Measurements from ENCODE around the gene CDT1. TPM values are rescaled to one million over a fixed set of nuclear protein-coding genes. Genes with fewer than 3 reads are reported as not detected.

Gene CDT1
- total RNA-seq, 1 experiment from 2014 or later = 43.0 TPM

DNA sequence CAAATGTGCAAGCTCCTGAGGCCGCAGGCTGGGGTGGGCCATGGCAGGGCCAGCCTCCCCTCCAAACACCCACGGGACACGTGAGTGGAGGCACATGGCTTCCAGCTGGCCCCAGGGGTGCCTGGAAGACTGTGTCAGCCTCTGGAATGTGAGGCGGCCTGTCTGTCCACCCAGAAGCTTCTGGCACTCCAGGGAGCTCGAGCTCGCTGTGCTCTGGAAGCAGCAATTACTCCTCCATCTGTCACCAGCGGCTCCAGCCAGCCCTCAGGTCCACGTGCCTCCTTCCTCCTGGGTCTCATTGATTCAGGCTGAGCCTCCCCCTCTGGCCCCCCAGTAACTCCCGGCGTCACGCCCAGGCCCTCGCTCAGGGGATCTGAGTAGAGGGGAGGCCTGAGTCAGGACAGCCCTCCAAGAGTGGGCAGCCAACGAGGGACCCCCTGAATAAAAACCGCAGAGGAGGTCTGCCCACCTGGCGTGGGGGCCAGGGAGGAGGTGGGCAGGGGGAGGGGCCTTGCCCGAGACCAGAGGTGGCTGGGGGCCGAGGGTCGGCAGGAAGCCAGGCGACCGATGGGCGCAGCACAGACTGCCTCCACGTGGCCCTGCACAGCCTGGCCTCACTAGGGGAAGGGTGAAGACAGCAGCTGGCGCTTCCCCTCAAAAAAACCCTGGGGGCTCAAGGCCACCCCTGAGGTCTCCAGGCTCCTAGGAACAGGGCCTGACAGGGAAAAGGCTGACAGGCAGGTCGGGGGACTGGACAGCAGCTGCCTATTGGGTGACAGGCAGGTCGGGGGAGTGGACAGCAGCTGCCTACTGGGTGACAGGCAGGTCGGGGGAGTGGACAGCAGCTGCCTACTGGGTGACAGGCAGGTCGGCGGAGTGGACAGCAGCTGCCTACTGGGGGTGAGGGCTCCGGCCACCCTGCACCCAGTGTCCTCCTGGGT is 30.4 kb upstream of the CDT1 start:
- Histone ChIP-seq H3K9ac (ENCODE audit: low read length) (no peak overlapping the region), H3K27me3 (ENCODE audit: low read length) (no peaks in the 10 kb centered on the region), H3K4me1 (ENCODE audit: insufficient read depth, low read length) (peaks cover 37% of the 10 kb centered on the region), H3F3A (ENCODE audit: low read length, unreplicated experiment) (no peaks in the 10 kb centered on the region), H4K20me1 (ENCODE audit: low read length) (peaks cover 19% of the 10 kb centered on the region; the same call in 1 of the 2 replicates), H3K36me3 (ENCODE audit: low read depth, low read length) (no peaks in the 10 kb centered on the region), H3K4me3 (ENCODE audit: low read length) (no peak overlapping the region), H3K9me2 (replicated peaks; ENCODE audit: low read length) (no peaks in the 10 kb centered on the region), H3K27ac (ENCODE audit: low read length) (no peak overlapping the region), H3K9me3 (ENCODE audit: low read length) (no peaks in the 10 kb centered on the region), H3K4me2 (ENCODE audit: low read length) (no peak overlapping the region), H3K79me2 (ENCODE audit: low read length) (peaks cover 97% of the 10 kb centered on the region), H2AFZ (ENCODE audit: low read length) (no peak overlapping the region)
- CTCF ChIA-PET = interaction anchor here (0.6 to 1.1 kb wide), 2 partner anchors 11 to 36 kb away, joined by 3 to 7 read pairs; no protein-coding TSS in a partner anchor
- ATAC-seq = no peak
- no peak for TF ChIP-seq EZH2phosphoT487 (IDR thresholded peaks at IDR 0.05; ENCODE audit: borderline replicate concordance, low read length)
- no peak for TF ChIP-seq EZH2 (IDR thresholded peaks at IDR 0.05; ENCODE audit: low read length, unreplicated experiment)
- TF ChIP-seq, protein P1, sequence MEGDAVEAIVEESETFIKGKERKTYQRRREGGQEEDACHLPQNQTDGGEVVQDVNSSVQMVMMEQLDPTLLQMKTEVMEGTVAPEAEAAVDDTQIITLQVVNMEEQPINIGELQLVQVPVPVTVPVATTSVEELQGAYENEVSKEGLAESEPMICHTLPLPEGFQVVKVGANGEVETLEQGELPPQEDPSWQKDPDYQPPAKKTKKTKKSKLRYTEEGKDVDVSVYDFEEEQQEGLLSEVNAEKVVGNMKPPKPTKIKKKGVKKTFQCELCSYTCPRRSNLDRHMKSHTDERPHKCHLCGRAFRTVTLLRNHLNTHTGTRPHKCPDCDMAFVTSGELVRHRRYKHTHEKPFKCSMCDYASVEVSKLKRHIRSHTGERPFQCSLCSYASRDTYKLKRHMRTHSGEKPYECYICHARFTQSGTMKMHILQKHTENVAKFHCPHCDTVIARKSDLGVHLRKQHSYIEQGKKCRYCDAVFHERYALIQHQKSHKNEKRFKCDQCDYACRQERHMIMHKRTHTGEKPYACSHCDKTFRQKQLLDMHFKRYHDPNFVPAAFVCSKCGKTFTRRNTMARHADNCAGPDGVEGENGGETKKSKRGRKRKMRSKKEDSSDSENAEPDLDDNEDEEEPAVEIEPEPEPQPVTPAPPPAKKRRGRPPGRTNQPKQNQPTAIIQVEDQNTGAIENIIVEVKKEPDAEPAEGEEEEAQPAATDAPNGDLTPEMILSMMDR (conservative IDR thresholded peaks at IDR 0.05; ENCODE audit: low read depth, low read length) = no peak
- no TSS peak for BruUV-seq (replicated peaks)
- POLR2A ChIA-PET (ENCODE audit: unreplicated experiment) = interaction anchor here (0.6 to 0.7 kb wide), 2 partner anchors 9 to 11 kb away, joined by 6 to 7 read pairs; no protein-coding TSS in a partner anchor
- peak; percentile 18 for DNase-seq
- intact Hi-C loops (cut with micrococcal nuclease) = no loop called here

DNA sequence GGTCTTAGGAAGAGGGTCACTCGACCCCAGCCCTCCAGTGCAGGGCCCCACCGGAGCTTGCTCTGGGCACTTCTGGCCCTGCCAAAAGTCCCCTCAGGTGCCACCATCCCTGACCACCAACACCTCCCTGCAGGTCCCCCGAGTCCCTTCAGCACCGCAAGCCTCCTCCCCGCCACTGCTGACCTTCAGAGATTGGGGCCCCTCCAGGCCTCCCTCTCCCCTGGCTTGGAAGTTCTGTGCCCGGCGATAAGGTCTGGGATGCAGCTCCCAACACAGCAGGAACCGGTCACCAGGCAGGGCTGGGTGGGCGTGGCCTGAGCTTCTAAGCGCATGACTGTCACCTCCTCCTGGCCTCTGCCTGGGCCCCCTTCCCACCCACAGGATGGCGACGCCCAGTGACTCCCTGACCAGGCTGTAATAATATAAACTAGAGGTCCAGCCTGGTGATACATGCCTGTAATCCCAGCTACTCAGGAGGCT is 29.7 kb upstream of the CDT1 start:
- no peaks in the 10 kb centered on the region for H3K9me3 ChIP-seq (ENCODE audit: low read length)
- no peaks in the 10 kb centered on the region for H3K27me3 ChIP-seq (ENCODE audit: low read length)
- intact Hi-C loops (cut with micrococcal nuclease) = no loop called here
- TF ChIP-seq EZH2phosphoT487 (IDR thresholded peaks at IDR 0.05; ENCODE audit: borderline replicate concordance, low read length) (no peak), EZH2 (IDR thresholded peaks at IDR 0.05; ENCODE audit: low read length, unreplicated experiment) (no peak)
- TF ChIP-seq, protein P1 (conservative IDR thresholded peaks at IDR 0.05; ENCODE audit: low read depth, low read length) = no peak
- no peak overlapping the region for H3K9ac ChIP-seq (ENCODE audit: low read length)
- CTCF ChIA-PET = no interaction called here
- BruUV-seq (replicated peaks) = no TSS peak
- no peak overlapping the region for H2AFZ ChIP-seq (ENCODE audit: low read length)
- H3K36me3 ChIP-seq (ENCODE audit: low read depth, low read length) = no peaks in the 10 kb centered on the region
- H3K4me3 ChIP-seq (ENCODE audit: low read length) = no peak overlapping the region
- peaks cover 23% of the 10 kb centered on the region; the same call in 1 of the 2 replicates for H4K20me1 ChIP-seq (ENCODE audit: low read length)
- peaks cover 37% of the 10 kb centered on the region for H3K4me1 ChIP-seq (ENCODE audit: insufficient read depth, low read length)
- POLR2A ChIA-PET (ENCODE audit: unreplicated experiment) = interaction anchor here (0.7 kb wide), 1 partner anchor 8 kb away, joined by 6 read pairs; no protein-coding TSS in a partner anchor
- peaks cover 97% of the 10 kb centered on the region for H3K79me2 ChIP-seq (ENCODE audit: low read length)
- H3F3A ChIP-seq (ENCODE audit: low read length, unreplicated experiment) = no peaks in the 10 kb centered on the region
- no peak overlapping the region for H3K27ac ChIP-seq (ENCODE audit: low read length)
- H3K4me2 ChIP-seq (ENCODE audit: low read length) = no peak overlapping the region
- H3K9me2 ChIP-seq (replicated peaks; ENCODE audit: low read length) = no peaks in the 10 kb centered on the region
- ATAC-seq (peak; percentile 6), DNase-seq (peak; percentile 45)

Data from PC-3 (cell line).